GM12864 (cell line): ENCODE data around the gene CPNE9.
A peak's percentile ranks its signal among the peaks of the same experiment; 100 is the strongest.

Source experiments
- DNase-seq: peaks from one replicate; pipeline ENCODE4 v3.0.0-alpha.2; 2011; ENCODE audit warnings: low read depth
- H3K4me3 ChIP-seq: 2 replicates; pipeline ENCODE4 v1.5.1; 2011; ENCODE audit warnings: mild to moderate bottlenecking, low read depth, low read length, control low read depth
- CTCF ChIP-seq: IDR thresholded peaks from 2 replicates; pipeline ENCODE4 v1.5.1; 2011; ENCODE audit warnings: low read depth, mild to moderate bottlenecking, moderate library complexity, low read length, control low read depth, inconsistent platforms; ENCODE audit errors: missing control alignments

Gene CPNE9

GRCh38 chr3:9713142-9713541, 9.5 kb downstream of the CPNE9 start:
- no peak for DNase-seq
- no peak overlapping the region for H3K4me3 ChIP-seq
- no peak for TF ChIP-seq CTCF

DNA sequence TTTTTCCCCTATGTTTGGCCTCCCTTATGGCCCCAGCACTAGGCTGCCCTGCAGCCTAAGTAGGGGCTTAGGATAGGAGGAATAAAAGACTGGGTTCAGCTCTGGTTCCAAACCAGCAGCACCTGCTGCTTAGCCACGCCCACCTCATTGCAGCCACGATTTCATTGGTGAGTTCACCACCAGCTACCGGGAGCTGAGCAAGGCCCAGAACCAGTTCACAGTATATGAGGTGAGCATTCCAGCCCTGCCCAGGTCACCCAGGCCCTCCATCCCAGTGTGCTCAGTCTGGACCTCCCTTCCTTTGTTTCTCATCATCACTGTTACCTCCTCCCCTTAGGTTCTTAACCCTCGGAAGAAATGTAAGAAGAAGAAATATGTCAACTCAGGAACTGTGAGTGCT, 11.5 kb downstream of the CPNE9 start:
- H3K4me3 ChIP-seq = no peak overlapping the region
- DNase-seq = no peak
- no peak for TF ChIP-seq CTCF

- no peak for DNase-seq
- no peak overlapping the region for H3K4me3 ChIP-seq
- TF ChIP-seq CTCF = peak; percentile 35
Observed at GRCh38 chr3:9715764-9716437, 12.3 kb downstream of the CPNE9 start.

GRCh38 chr3:9716801-9717555, 13.3 kb downstream of the CPNE9 start:
- no peak for DNase-seq
- no peak overlapping the region for H3K4me3 ChIP-seq
- TF ChIP-seq CTCF = no peak

GRCh38 chr3:9717563-9717962, 13.9 kb downstream of the CPNE9 start:
- no peak overlapping the region for H3K4me3 ChIP-seq
- DNase-seq = no peak
- no peak for TF ChIP-seq CTCF

GRCh38 chr3:9718118-9718517, 14.5 kb downstream of the CPNE9 start:
- no peak for DNase-seq
- no peak for TF ChIP-seq CTCF

More at GRCh38 chr3:9718118-9718517, 14.5 kb downstream of the CPNE9 start:
- no peak overlapping the region for H3K4me3 ChIP-seq
